ENCODE results near the gene SLC6A7. TPM values are rescaled to one million over a fixed set of nuclear protein-coding genes. Genes with fewer than 3 reads are reported as not detected.

SLC6A7 gene
- total and polyA plus RNA-seq, 5 experiments from 2014 or later, result not detected

Other genes starting within 250 kb of the SLC6A7 start
- gene PDE6A, start 245.3 kb upstream of the SLC6A7 start, total RNA-seq, result not detected
- gene PDE6A, start 245.3 kb upstream of the SLC6A7 start, polyA plus RNA-seq, result not detected
- 10 to 100 TPM; 14.7 to 16.9 TPM for gene SLC26A2, start 229.3 kb upstream of the SLC6A7 start, total RNA-seq
- gene SLC26A2, start 229.3 kb upstream of the SLC6A7 start, polyA plus RNA-seq, result 1 to 10 TPM; 2.5 to 3.0 (median 2.6) TPM
- 1 to 10 TPM; 6.0 to 6.3 TPM for gene TIGD6, start 189.4 kb upstream of the SLC6A7 start, total RNA-seq
- gene TIGD6, start 189.4 kb upstream of the SLC6A7 start, polyA plus RNA-seq, result 1 to 10 TPM; 2.7 to 4.5 (median 3.6) TPM
- gene HMGXB3, start 189.3 kb upstream of the SLC6A7 start, total RNA-seq, result 10 to 100 TPM; 33.8 to 36.5 TPM
- 10 to 100 TPM in 1 of 3 donors, 1 to 10 TPM in 2; 4.6 to 13.1 (median 6.1) TPM for gene HMGXB3, start 189.3 kb upstream of the SLC6A7 start, polyA plus RNA-seq
- gene CSF1R, start 103.5 kb upstream of the SLC6A7 start, total RNA-seq, result 1 to 10 TPM; 1.0 to 1.5 TPM
- under 1 TPM; 0.07 to 0.82 (median 0.55) TPM for gene CSF1R, start 103.5 kb upstream of the SLC6A7 start, polyA plus RNA-seq
- gene PDGFRB, start 34.2 kb upstream of the SLC6A7 start, total RNA-seq, result under 1 TPM; 0.47 to 0.49 TPM
- gene PDGFRB, start 34.2 kb upstream of the SLC6A7 start, polyA plus RNA-seq, result under 1 TPM in 2 of 3 donors, not detected in 1; 0.31 to 0.57 TPM
- not detected for gene CDX1, start 23.3 kb upstream of the SLC6A7 start, total RNA-seq
- gene CDX1, start 23.3 kb upstream of the SLC6A7 start, polyA plus RNA-seq, result not detected
- gene CAMK2A, start 99.7 kb downstream of the SLC6A7 start, total RNA-seq, result not detected
- gene CAMK2A, start 99.7 kb downstream of the SLC6A7 start, polyA plus RNA-seq, result not detected
- not detected for gene ARSI, start 112.8 kb downstream of the SLC6A7 start, total RNA-seq
- gene ARSI, start 112.8 kb downstream of the SLC6A7 start, polyA plus RNA-seq, result not detected
- 10 to 100 TPM; 61.5 to 64.6 TPM for gene TCOF1, start 167.6 kb downstream of the SLC6A7 start, total RNA-seq
- gene TCOF1, start 167.6 kb downstream of the SLC6A7 start, polyA plus RNA-seq, result 10 to 100 TPM in 1 of 3 donors, 1 to 10 TPM in 2; 1.8 to 24.7 (median 3.3) TPM
- gene CD74, start 222.8 kb downstream of the SLC6A7 start, total RNA-seq, result 100 to 1,000 TPM; 288 to 293 TPM
- 100 to 1,000 TPM; 310 to 415 (median 407) TPM for gene CD74, start 222.8 kb downstream of the SLC6A7 start, polyA plus RNA-seq